Subcutaneous abdominal adipose tissue (tissue), 5 donors: Measurements from ENCODE around the gene MPRIP.
A peak's percentile ranks its signal among the peaks of the same experiment; 100 is the strongest.
"Not testable (repeated sequence)": the region's sequence is repeated elsewhere in the genome, so short reads cannot be mapped to it uniquely, and the experiment has no call there.

Source experiments
- H3K27ac ChIP-seq: one replicate; pipeline ENCODE4 v1.7.0; 2013; ENCODE audit warnings: low read depth, mild to moderate bottlenecking, inconsistent platforms, low read length, moderate library complexity
- H3K27me3 ChIP-seq, 5 donors: one replicate each; pipeline ENCODE4 v1.7.0; 2013; ENCODE audit warnings: low read length in 5 of 5, inconsistent platforms in 1 of 5; ENCODE audit not compliant: control insufficient read depth in 5 of 5, insufficient read depth in 4 of 5
- H3K36me3 ChIP-seq, 5 donors: one replicate each; pipeline ENCODE4 v1.7.0; 2013; ENCODE audit warnings: low read length in 5 of 5; ENCODE audit not compliant: control insufficient read depth in 5 of 5, insufficient read depth in 5 of 5
- H3K4me1 ChIP-seq, 5 donors: one replicate each; pipeline ENCODE4 v1.7.0; 2013; ENCODE audit warnings: low read length in 5 of 5, mild to moderate bottlenecking in 3 of 5, moderate library complexity in 1 of 5; ENCODE audit not compliant: control insufficient read depth in 5 of 5, insufficient read depth in 5 of 5
- H3K4me3 ChIP-seq, 5 donors: one replicate each; pipeline ENCODE4 v1.7.0; 2013; ENCODE audit warnings: low read length in 5 of 5, low read depth in 1 of 5
- H3K9ac ChIP-seq, 5 donors: one replicate each; pipeline ENCODE4 v1.7.0; 2013; ENCODE audit warnings: low read length in 5 of 5, mild to moderate bottlenecking in 4 of 5, moderate library complexity in 3 of 5
- H3K9me3 ChIP-seq, 5 donors: one replicate each; pipeline ENCODE4 v1.7.0; 2013; ENCODE audit warnings: low read length in 5 of 5; ENCODE audit not compliant: control insufficient read depth in 5 of 5
- donor health status: healthy.
- donor health status: healthy.
- donor health status: healthy.
- donor health status: healthy.
- donor health status: healthy.

Gene MPRIP

GRCh38 chr17:17015230-17015629 lies 27.0 kb upstream of the MPRIP start:
- H3K9me3 ChIP-seq: no peaks in the 10 kb centered on the region
- no peak overlapping the region for H3K27ac ChIP-seq
- no peaks in the 10 kb centered on the region for H3K27me3 ChIP-seq
- no peaks in the 10 kb centered on the region for H3K36me3 ChIP-seq
- H3K4me1 ChIP-seq: peaks cover 0 to 6% (median 3%) of the 10 kb centered on the region in 5 donors
- H3K9ac ChIP-seq: no peak overlapping the region
- H3K4me3 ChIP-seq: no peak overlapping the region

GRCh38 chr17:17016199-17017197 lies 25.8 kb upstream of the MPRIP start:
- H3K4me3 ChIP-seq: not testable (repeated sequence)

GRCh38 chr17:17017343-17018014 lies 24.8 kb upstream of the MPRIP start:
- Histone ChIP-seq H3K27ac (no peak overlapping the region), H3K27me3 (no peaks in the 10 kb centered on the region), H3K4me3 (no peak overlapping the region), H3K4me1 (peaks cover 7 to 18% (median 12%) of the 10 kb centered on the region in 5 donors), H3K36me3 (no peaks in the 10 kb centered on the region), H3K9ac (no peak overlapping the region), H3K9me3 (no peaks in the 10 kb centered on the region)

More at GRCh38 chr17:17016199-17017197, 25.8 kb upstream of the MPRIP start:
- not testable (repeated sequence) for H3K27me3 ChIP-seq, H3K4me1 ChIP-seq, H3K9me3 ChIP-seq, H3K9ac ChIP-seq, H3K36me3 ChIP-seq, H3K27ac ChIP-seq

GRCh38 chr17:17018021-17018441 lies 24.2 kb upstream of the MPRIP start:
- Histone ChIP-seq H3K27ac (no peak overlapping the region), H3K27me3 (no peaks in the 10 kb centered on the region), H3K36me3 (no peaks in the 10 kb centered on the region), H3K9ac (no peak overlapping the region), H3K9me3 (no peaks in the 10 kb centered on the region), H3K4me1 (peaks cover 7 to 18% (median 12%) of the 10 kb centered on the region in 5 donors), H3K4me3 (no peak overlapping the region)

GRCh38 chr17:17018612-17019429 lies 23.4 kb upstream of the MPRIP start:
- Histone ChIP-seq H3K4me1 (peaks cover 7 to 18% (median 12%) of the 10 kb centered on the region in 5 donors), H3K9ac (no peak overlapping the region), H3K36me3 (no peaks in the 10 kb centered on the region), H3K27me3 (no peaks in the 10 kb centered on the region), H3K4me3 (no peak overlapping the region), H3K27ac (no peak overlapping the region), H3K9me3 (no peaks in the 10 kb centered on the region)

- H3K36me3 ChIP-seq: no peaks in the 10 kb centered on the region
- H3K4me1 ChIP-seq: peaks cover 7 to 18% (median 12%) of the 10 kb centered on the region in 5 donors
- no peaks in the 10 kb centered on the region for H3K9me3 ChIP-seq
- H3K9ac ChIP-seq: no peak overlapping the region
- H3K27me3 ChIP-seq: no peaks in the 10 kb centered on the region
- no peak overlapping the region for H3K4me3 ChIP-seq
- H3K27ac ChIP-seq: no peak overlapping the region
Measured at GRCh38 chr17:17019430-17019762, 22.9 kb upstream of the MPRIP start.

- Histone ChIP-seq H3K4me3 (no peak overlapping the region), H3K9me3 (no peaks in the 10 kb centered on the region), H3K27ac (no peak overlapping the region), H3K36me3 (no peaks in the 10 kb centered on the region), H3K27me3 (no peaks in the 10 kb centered on the region), H3K9ac (no peak overlapping the region), H3K4me1 (peaks cover 7 to 20% (median 12%) of the 10 kb centered on the region in 5 donors)
Measured at GRCh38 chr17:17019891-17020456, 22.3 kb upstream of the MPRIP start.

- Histone ChIP-seq H3K27ac (peak overlapping the region; percentile 49), H3K4me1 (peaks cover 7 to 27% (median 12%) of the 10 kb centered on the region in 5 donors), H3K27me3 (no peaks in the 10 kb centered on the region), H3K9ac (peak overlapping the region in 2 of 5 donors; percentile 9 to 10), H3K9me3 (no peaks in the 10 kb centered on the region), H3K4me3 (peak overlapping the region in 1 of 5 donors; percentile 5), H3K36me3 (no peaks in the 10 kb centered on the region)
Measured at GRCh38 chr17:17020821-17021193, 21.4 kb upstream of the MPRIP start.

GRCh38 chr17:17021194-17021863 lies 20.9 kb upstream of the MPRIP start:
- peaks cover 7 to 27% (median 12%) of the 10 kb centered on the region in 5 donors for H3K4me1 ChIP-seq
- peak overlapping the region; percentile 49 for H3K27ac ChIP-seq
- H3K9me3 ChIP-seq: no peaks in the 10 kb centered on the region
- H3K4me3 ChIP-seq: peak overlapping the region in 1 of 5 donors; percentile 5
- no peaks in the 10 kb centered on the region for H3K36me3 ChIP-seq
- peak overlapping the region in 3 of 5 donors; percentile 9 to 48 (median 41) for H3K9ac ChIP-seq
- no peaks in the 10 kb centered on the region for H3K27me3 ChIP-seq
